CD4-positive, alpha-beta T cell treated with Interleukin-12 subunit alpha and Interleukin-12 subunit beta, for 1 hour (primary cell): ENCODE data around the gene OSCAR.

ENCODE experiments used
- DNase-seq: peaks from one replicate; pipeline ENCODE4 v3.0.0-alpha.2; 2020

OSCAR gene

GRCh38 chr19:54100561-54100960 is at the start of gene OSCAR:
Gene OSCAR (minus strand): TSS chr19:54100803. CDS start chr19:54100792, 11 bp downstream.
- DNase-seq = peak; percentile 15

GRCh38 chr19:54149021-54149812 is 48.6 kb upstream of the OSCAR start:
- no peak for DNase-seq

- no peak for DNase-seq
These were observed 47.6 kb upstream of the OSCAR start for GRCh38 chr19:54148158-54148557.

- DNase-seq = no peak
These were observed 47.1 kb upstream of the OSCAR start for GRCh38 chr19:54147676-54148075.

- no peak for DNase-seq
These were observed 45.0 kb upstream of the OSCAR start for GRCh38 chr19:54145541-54146158.

- DNase-seq = no peak
These were observed 41.7 kb upstream of the OSCAR start for GRCh38 chr19:54142166-54142780.

GRCh38 chr19:54141356-54141755 is 40.8 kb upstream of the OSCAR start:
- DNase-seq = no peak

- no peak for DNase-seq
These were observed 38.1 kb upstream of the OSCAR start for GRCh38 chr19:54138489-54139256.

- DNase-seq = peak; percentile 49
These were observed 37.3 kb upstream of the OSCAR start, which contains the start of gene CNOT3 for GRCh38 chr19:54137699-54138488. Gene CNOT3 (plus strand): TSS chr19:54137762. CDS start chr19:54142979, 5,217 bp downstream.

- DNase-seq = peak; percentile 100
These were observed 36.5 kb upstream of the OSCAR start for GRCh38 chr19:54136864-54137698.

GRCh38 chr19:54136086-54136863 is 35.7 kb upstream of the OSCAR start:
- DNase-seq = no peak

- no peak for DNase-seq
These were observed 33.5 kb upstream of the OSCAR start for GRCh38 chr19:54133957-54134590.

- no peak for DNase-seq
These were observed 32.8 kb upstream of the OSCAR start for GRCh38 chr19:54133312-54133956.

- DNase-seq = no peak
These were observed 29.0 kb upstream of the OSCAR start for GRCh38 chr19:54129617-54129996.

GRCh38 chr19:54128796-54129616 is 28.4 kb upstream of the OSCAR start:
- no peak for DNase-seq

- no peak for DNase-seq
These were observed 27.8 kb upstream of the OSCAR start for GRCh38 chr19:54128441-54128725.

GRCh38 chr19:54127688-54128440 is 27.3 kb upstream of the OSCAR start:
- DNase-seq = no peak

- no peak for DNase-seq
These were observed 25.1 kb upstream of the OSCAR start for GRCh38 chr19:54125713-54126112.
